CD4-positive, alpha-beta T cell treated with Interleukin-15 for 1 hour (primary cell): ENCODE results near the gene ADORA1.

Experiments
- DNase-seq: peaks from one replicate; pipeline ENCODE4 v3.0.0-alpha.2; 2020

ADORA1 gene

GRCh38 chr1:203197625-203198024 is 70.1 kb downstream of the ADORA1 start:
- DNase-seq: no peak

DNA sequence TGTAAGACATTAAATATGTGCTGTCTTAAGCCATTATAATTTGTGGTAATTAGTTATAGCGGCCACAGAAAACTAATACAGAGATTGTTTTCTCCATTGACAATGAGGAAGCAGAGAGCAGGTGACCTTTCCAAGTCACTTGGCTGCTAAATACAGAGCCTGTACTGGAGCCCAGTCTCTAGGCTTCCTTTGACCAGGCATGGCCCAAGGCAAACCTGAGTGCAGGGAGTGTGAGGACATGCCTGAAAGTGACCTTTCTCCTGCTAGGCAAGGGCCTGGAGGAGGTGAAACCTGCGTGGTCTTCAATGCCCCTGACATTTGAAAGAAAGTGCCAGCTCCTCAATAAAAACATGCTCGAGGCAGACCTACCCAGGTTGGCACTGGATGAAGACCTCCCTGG is 71.5 kb downstream of the ADORA1 start:
- no peak for DNase-seq

DNA sequence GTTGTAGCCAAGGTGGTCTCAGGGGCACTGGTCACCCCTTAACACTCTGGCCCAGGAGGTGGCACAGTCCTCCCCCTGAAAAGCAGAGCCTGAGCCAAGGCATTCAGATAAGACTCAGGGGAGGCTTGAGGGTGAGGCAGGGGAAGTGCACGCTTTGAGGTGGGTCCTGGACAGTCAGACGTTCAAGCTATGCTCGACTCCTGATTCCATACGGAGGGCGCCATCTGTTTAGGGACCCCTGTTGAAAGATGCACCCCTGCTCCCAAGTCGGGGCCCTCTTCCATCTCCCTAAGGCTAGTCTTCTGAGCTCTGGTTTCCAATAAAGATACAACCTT is 71.9 kb downstream of the ADORA1 start:
- DNase-seq: no peak

- no peak for DNase-seq
These were observed 72.5 kb downstream of the ADORA1 start for GRCh38 chr1:203199816-203200571.

- no peak for DNase-seq
These were observed 73.4 kb downstream of the ADORA1 start for GRCh38 chr1:203200916-203201315.

- DNase-seq: no peak
These were observed 74.1 kb downstream of the ADORA1 start for GRCh38 chr1:203201516-203202205.

GRCh38 chr1:203202431-203203245 is 75.1 kb downstream of the ADORA1 start:
- DNase-seq: no peak

- DNase-seq: no peak
These were observed 77.2 kb downstream of the ADORA1 start for GRCh38 chr1:203204756-203205155.

GRCh38 chr1:203206129-203206687 is 78.7 kb downstream of the ADORA1 start:
- DNase-seq: no peak

DNA sequence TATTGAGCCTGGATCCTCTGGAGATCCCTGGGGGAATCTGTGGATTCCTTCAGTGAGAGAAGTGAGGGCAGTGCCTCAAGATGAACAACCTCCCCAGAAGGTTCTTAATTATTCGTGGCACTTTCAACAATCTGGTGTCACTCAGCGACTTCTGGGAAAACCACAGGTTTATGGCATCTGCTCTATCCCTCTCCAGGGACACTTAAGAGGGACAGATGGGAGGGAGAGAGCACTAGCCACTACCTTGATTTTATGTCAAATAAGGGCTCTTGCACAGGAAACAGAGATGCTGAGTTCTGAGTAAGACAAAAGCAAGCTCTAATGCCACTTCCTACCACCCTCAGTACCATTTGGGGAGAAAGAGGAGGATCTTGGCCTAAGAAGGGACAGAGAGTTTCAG is 80.2 kb downstream of the ADORA1 start:
- no peak for DNase-seq

GRCh38 chr1:203208181-203208580 is 80.7 kb downstream of the ADORA1 start:
- DNase-seq: no peak

DNA sequence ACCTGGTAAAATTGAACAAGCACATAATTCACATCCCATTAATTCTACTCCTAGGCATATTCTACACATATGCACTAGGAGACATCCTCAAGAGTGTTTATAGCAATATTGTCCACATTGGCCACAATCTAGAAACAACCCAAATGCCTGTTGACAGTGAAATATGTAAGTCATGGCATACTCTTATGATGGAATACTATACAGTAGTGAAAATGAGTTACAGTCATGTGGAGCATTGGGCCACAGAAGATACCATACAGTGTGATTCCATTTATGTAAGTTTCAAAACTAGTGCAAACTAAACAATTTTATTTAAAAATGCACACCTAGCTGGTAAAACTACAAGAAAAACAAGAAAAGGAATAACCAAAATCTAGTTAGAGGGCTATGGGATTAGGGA is 82.8 kb downstream of the ADORA1 start:
- no peak for DNase-seq

- no peak for DNase-seq
These were observed 83.5 kb downstream of the ADORA1 start for GRCh38 chr1:203210988-203211387.

DNA sequence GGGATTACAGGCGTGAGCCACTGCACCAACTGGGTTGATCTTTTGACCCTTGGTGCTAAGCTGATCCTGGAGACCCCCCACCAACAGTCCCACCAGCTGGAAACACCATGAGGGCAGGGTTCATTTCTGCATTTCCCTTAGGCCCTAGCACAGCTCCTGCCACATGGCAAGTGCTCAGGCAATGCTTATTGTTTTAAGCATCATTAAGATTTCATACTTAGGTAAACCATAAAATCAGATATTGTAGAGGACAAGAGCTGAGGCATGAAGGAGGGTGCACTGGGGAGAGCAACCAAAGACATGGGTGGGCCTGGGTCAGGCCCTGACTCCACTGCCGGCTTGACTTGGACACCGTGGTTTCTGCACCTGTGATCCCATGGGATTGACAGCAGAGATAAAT is 84.3 kb downstream of the ADORA1 start:
- DNase-seq: no peak

- no peak for DNase-seq
These were observed 85.6 kb downstream of the ADORA1 start for GRCh38 chr1:203213126-203213525.

DNA sequence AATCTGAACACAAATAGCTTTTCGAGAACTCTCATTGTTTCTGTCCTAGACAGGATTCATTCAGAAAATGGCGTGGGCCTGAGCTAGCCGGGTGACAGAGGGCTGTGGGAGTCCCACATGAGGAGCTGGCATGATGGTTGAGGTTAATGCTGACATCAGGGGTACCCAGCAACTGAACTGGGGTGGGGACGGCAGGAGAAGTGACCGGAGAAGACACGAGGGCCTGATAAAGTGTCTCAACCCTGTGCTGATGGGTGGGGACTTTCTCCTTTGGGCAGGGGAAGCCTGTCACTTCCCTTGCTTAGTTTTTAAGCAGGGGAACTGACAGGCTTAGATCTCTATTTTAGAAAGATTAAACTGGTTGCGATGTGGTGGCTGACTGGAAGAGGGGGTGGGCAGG is 87.3 kb downstream of the ADORA1 start:
- peak; percentile 26 for DNase-seq

GRCh38 chr1:203215573-203215972 is 88.0 kb downstream of the ADORA1 start:
- no peak for DNase-seq

DNA sequence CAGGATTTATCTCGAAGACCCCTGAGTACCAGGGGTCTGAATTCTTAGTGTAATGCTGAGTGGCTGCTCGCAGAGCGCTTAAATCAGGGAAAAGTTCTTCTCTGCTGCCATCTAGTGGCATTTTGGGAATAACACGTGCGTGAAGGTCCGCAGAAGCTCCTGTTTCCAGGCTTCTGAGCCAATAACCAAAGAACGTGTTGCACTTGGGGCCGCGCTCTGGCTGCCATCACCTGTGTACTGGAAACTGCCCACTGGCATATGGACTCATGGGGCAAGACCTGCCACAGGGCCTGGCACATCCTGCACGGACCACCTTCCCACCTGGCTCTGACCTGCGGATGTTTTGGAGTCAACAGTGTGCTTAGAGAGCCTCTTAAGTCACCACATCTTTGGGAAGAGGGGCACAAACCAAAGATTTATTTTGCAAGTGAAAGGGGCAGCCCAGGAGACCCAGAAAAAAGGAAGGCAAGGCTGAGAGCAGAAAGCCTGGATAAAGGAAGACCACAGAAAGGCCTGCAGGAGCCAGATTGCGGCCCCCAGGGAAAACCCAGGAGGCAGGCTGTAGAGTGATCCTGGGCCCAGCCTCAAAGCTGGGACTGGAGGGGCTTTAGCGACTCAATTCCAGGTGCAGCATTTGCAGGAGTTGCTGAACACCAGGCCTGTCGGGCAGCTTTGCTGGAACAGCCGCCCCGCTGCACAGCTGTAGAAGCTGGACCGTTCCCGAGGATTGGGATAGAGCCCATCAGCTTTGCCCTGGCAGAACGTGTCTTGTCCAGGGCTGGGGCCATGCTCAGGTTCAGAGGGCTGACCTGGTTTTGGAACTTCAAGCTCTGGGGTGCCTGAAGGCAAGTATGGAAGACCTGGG is 89.0 kb downstream of the ADORA1 start:
- peak; percentile 43 for DNase-seq
